Glutamatergic neuron (in vitro differentiated cells): ENCODE data around the gene FHIT. TPM values are rescaled to one million over a fixed set of nuclear protein-coding genes. Genes with fewer than 3 reads are reported as not detected.

ENCODE experiments used
- DNase-seq: peaks from one replicate; pipeline ENCODE4 v3.0.0; 2022
- H3K27ac Mint-ChIP-seq: one replicate; pipeline ENCODE4 v1.8.0; 2020; ENCODE audit warnings: mild to moderate bottlenecking, mixed read lengths, inconsistent platforms; ENCODE audit not compliant: unreplicated experiment
- H3K27me3 Mint-ChIP-seq: one replicate; pipeline ENCODE4 v1.8.0; 2020; ENCODE audit warnings: mild to moderate bottlenecking, moderate library complexity, mixed read lengths, inconsistent platforms; ENCODE audit not compliant: unreplicated experiment
- H3K36me3 Mint-ChIP-seq: one replicate; pipeline ENCODE4 v1.8.0; 2020; ENCODE audit warnings: mild to moderate bottlenecking, mixed read lengths, inconsistent platforms; ENCODE audit not compliant: unreplicated experiment
- H3K4me1 Mint-ChIP-seq: one replicate; pipeline ENCODE4 v1.8.0; 2020; ENCODE audit warnings: mild to moderate bottlenecking, low read depth, mixed read lengths, inconsistent platforms; ENCODE audit not compliant: unreplicated experiment
- H3K4me3 Mint-ChIP-seq: one replicate; pipeline ENCODE4 v1.8.0; 2020; ENCODE audit warnings: mild to moderate bottlenecking, mixed read lengths, inconsistent platforms; ENCODE audit not compliant: unreplicated experiment
- H3K9me3 Mint-ChIP-seq: one replicate; pipeline ENCODE4 v1.8.0; 2020; ENCODE audit warnings: mild to moderate bottlenecking, moderate library complexity, mixed read lengths, inconsistent platforms; ENCODE audit not compliant: unreplicated experiment
- CTCF ChIP-seq: fragments of 200-600 bp; sonication (generic); IDR thresholded peaks from one replicate; pipeline ENCODE4 v1.5.0; 2021; ENCODE audit not compliant: partially characterized antibody, unreplicated experiment
- total RNA-seq: library from RNA; stranded (reverse); fragmentation: NEBNext Ultra II Directional; extraction: Animal tissue kit (Norgen Biotek cat#: 25700); gene quantifications from one replicate; pipeline ENCODE4 v1.2.1, GENCODE V29; 2021; ENCODE audit not compliant: unreplicated experiment

Gene FHIT
- total RNA-seq, 1 donor from 2014 or later = 15.2 TPM

DNA sequence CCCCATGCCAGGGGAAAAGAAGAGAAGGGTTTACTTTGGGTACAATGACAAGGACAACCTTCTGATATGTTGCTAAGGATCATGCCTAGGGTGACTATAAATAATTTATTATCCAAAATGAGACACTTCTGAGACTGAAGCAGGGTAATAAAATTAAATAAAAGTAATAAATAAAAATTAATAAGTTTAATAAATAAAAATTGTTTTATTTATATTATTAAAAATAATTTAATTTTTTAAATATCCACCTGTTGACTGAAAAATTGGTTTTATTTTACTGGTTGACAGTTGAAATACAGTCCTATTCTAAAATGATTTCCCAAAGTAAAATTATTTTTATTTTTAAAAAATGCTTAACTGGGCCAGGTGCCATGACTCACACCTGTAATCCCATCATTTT is 102.0 kb downstream of the FHIT start:
- no peaks in the 10 kb centered on the region for H3K27me3 Mint-ChIP-seq
- no peak overlapping the region for H3K4me3 Mint-ChIP-seq
- H3K9me3 Mint-ChIP-seq = no peaks in the 10 kb centered on the region
- TF ChIP-seq CTCF = no peak
- DNase-seq = no peak
- no peaks in the 10 kb centered on the region for H3K4me1 Mint-ChIP-seq
- no peaks in the 10 kb centered on the region for H3K36me3 Mint-ChIP-seq
- no peak overlapping the region for H3K27ac Mint-ChIP-seq

DNA sequence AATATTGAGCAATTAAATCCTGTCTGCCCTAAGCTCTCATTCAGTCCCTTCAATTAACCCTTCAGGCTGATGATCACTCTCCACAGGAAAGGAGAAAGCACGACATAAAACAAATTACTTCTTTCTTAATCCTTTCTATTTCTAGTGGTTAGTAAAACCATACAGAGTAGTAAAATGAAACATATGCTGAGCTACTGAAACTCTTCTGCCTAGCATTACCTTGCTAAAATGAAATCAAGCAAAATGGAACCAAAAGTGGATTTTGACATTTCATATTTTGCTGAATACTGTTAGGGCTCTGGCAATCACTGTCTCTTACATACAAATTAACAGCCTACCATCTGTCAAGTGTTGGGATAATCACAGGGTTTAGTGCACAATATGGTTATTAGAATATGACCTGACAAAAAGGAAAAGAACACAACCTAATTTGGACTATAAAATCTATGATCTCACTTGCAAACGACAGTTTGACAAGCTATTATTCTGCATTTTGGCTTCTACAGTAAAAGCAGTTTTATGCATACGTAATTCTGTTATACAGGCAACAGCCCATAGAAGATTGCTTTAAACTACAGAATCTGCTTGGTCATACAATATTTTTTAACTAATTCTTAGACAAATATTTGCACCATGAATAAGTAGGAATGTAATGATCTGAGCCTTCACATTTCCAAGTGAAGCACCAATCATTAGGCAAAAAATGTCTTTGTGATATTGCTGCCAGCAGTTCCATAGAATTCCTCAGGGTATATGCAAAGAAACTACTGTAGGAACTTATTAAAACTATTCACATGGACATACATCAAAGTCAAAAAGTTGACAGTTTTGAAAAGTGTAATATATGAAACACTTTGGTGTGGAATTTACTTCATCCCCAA is 105.0 kb downstream of the FHIT start:
- Mint-ChIP-seq H3K9me3 (no peaks in the 10 kb centered on the region), H3K4me1 (no peaks in the 10 kb centered on the region), H3K4me3 (no peak overlapping the region), H3K27me3 (no peaks in the 10 kb centered on the region), H3K36me3 (no peaks in the 10 kb centered on the region), H3K27ac (no peak overlapping the region)
- TF ChIP-seq CTCF = no peak
- no peak for DNase-seq

GRCh38 chr3:61141697-61142096 is 109.6 kb downstream of the FHIT start:
- no peak overlapping the region for H3K4me3 Mint-ChIP-seq
- H3K4me1 Mint-ChIP-seq = no peaks in the 10 kb centered on the region
- DNase-seq = no peak
- H3K9me3 Mint-ChIP-seq = no peaks in the 10 kb centered on the region
- TF ChIP-seq CTCF = no peak
- H3K27ac Mint-ChIP-seq = no peak overlapping the region
- no peaks in the 10 kb centered on the region for H3K36me3 Mint-ChIP-seq
- H3K27me3 Mint-ChIP-seq = peaks cover 2% of the 10 kb centered on the region

- Mint-ChIP-seq H3K36me3 (no peaks in the 10 kb centered on the region), H3K27ac (no peak overlapping the region), H3K27me3 (peaks cover 2% of the 10 kb centered on the region), H3K4me1 (no peaks in the 10 kb centered on the region), H3K9me3 (no peaks in the 10 kb centered on the region), H3K4me3 (no peak overlapping the region)
- DNase-seq = no peak
- TF ChIP-seq CTCF = no peak
Observed at GRCh38 chr3:61141227-61141626, 110.0 kb downstream of the FHIT start.

DNA sequence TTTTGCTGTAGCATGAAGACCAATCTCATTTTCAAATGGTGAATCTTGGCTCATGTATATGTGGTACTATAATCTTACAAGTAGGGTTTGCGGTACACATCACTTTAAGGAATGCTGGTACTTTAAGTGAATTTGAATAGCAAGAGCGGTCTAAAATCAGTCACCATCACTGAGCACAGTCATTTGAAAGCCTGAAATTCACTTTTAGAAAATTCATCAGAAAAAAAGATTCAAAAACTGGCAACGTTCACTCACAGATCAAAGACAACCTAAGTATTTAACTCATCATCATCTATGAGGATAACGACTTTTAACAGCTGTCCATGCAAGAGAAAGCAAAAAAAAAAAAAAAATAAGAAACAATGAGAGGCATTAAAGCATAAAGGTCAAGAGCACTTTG is 111.6 kb downstream of the FHIT start:
- Mint-ChIP-seq H3K9me3 (no peaks in the 10 kb centered on the region), H3K36me3 (no peaks in the 10 kb centered on the region), H3K27me3 (peaks cover 2% of the 10 kb centered on the region), H3K4me3 (no peak overlapping the region), H3K27ac (no peak overlapping the region), H3K4me1 (no peaks in the 10 kb centered on the region)
- DNase-seq = no peak
- TF ChIP-seq CTCF = no peak
